ENCODE measurements around the gene ATL3. TPM values are rescaled to one million over a fixed set of nuclear protein-coding genes. Genes with fewer than 3 reads are reported as not detected.

Gene ATL3
- total RNA-seq (10 to 100 TPM; 76.1 to 98.2 TPM), polyA plus RNA-seq (ENCODE audit: insufficient read length in 6 of 6) (10 to 100 TPM; 16.1 to 20.9 (median 19.5) TPM)
- long read RNA-seq, donor 1, full-length matches to known transcripts, result 2 of 2 reads
- long read RNA-seq, donor 1, partial matches to known transcripts, result 0 of 2 reads
- long read RNA-seq, donor 1, other reads (novel, unspliced or antisense), result 0 of 2 reads
- long read RNA-seq, donor 2, full-length matches to known transcripts, result 9 of 9 reads
- long read RNA-seq, donor 2, partial matches to known transcripts, result 0 of 9 reads
- long read RNA-seq, donor 2, other reads (novel, unspliced or antisense), result 0 of 9 reads
- long read RNA-seq, donor 3, full-length matches to known transcripts, result 1 of 1 reads
- long read RNA-seq, donor 3, partial matches to known transcripts, result 0 of 1 reads
- long read RNA-seq, donor 3, other reads (novel, unspliced or antisense), result 0 of 1 reads
- long read RNA-seq, donor 4, full-length matches to known transcripts, result 7 of 14 reads
- long read RNA-seq, donor 4, partial matches to known transcripts, result 2 of 14 reads
- long read RNA-seq, donor 4, other reads (novel, unspliced or antisense), result 5 of 14 reads
- long read RNA-seq, donor 5, full-length matches to known transcripts, result 5 of 14 reads
- long read RNA-seq, donor 5, partial matches to known transcripts, result 9 of 14 reads
- long read RNA-seq, donor 5, other reads (novel, unspliced or antisense), result 0 of 14 reads
- long read RNA-seq, donor 6, result 0 reads
- long read RNA-seq, donor 7, full-length matches to known transcripts, result 1 of 1 reads
- long read RNA-seq, donor 7, partial matches to known transcripts, result 0 of 1 reads
- long read RNA-seq, donor 7, other reads (novel, unspliced or antisense), result 0 of 1 reads
- long read RNA-seq, donor 8, full-length matches to known transcripts, result 5 of 5 reads
- long read RNA-seq, donor 8, partial matches to known transcripts, result 0 of 5 reads
- long read RNA-seq, donor 8, other reads (novel, unspliced or antisense), result 0 of 5 reads
- long read RNA-seq, donor 9, result 0 reads
- long read RNA-seq, donor 10, full-length matches to known transcripts, result 9 of 9 reads
- long read RNA-seq, donor 10, partial matches to known transcripts, result 0 of 9 reads
- long read RNA-seq, donor 10, other reads (novel, unspliced or antisense), result 0 of 9 reads
- long read RNA-seq, donor 11, full-length matches to known transcripts, result 1 of 1 reads
- long read RNA-seq, donor 11, partial matches to known transcripts, result 0 of 1 reads
- long read RNA-seq, donor 11, other reads (novel, unspliced or antisense), result 0 of 1 reads
- long read RNA-seq, donor 12, full-length matches to known transcripts, result 2 of 2 reads
- long read RNA-seq, donor 12, partial matches to known transcripts, result 0 of 2 reads
- long read RNA-seq, donor 12, other reads (novel, unspliced or antisense), result 0 of 2 reads

DNA sequence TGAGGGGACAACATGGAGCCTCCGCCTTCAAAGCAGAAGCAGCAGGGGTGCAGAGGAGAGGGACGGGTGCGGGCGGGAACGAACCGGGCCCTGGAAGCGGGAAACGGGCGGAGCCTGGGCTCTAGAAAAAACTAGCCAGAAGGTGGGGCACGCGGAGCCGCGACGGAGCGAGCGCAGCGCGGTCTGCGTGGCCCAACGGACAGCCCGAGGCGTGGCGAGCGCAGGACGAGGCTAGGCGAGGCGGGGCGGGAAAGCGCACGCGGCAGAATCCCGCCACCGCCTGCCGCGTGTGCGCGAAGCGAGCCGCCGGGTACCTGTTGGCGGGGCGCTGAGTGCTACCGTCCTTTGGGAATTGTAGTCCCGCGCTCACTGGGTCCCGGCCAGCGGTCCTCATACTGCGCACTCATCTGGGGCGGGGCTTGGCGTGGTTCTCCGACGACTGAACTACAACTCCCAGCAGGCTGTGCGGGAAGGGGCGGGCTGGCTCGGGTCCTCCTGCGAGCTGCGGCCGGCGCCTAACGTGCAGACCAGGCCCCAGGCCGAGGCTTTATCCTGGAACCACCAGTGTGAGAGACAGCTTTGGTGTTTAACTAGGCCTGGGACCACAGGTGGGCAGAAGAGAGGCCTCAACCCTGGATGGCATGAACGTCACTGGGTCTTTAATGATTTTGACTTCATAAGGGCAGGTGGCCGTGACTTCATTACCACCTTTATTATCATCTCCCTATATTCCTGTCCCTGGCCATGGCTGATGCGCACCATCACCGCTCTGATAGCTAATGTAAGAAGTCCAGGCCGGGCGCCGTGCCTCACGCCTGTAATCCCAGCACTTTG, at the start of gene ATL3:
ATL3 (minus strand) TSS at position 55 of the 834 bp plus-strand sequence; CDS start at position 14, 41 bp downstream.
- DNase-seq, result peak; percentile 95 to 98 (median 96)
- ATAC-seq, result peak; percentile 94
- Histone ChIP-seq H3K4me1 (peaks cover 18 to 44% of the 10 kb centered on the region in 2 donors), H3K4me3 (peak within 1 kb of the TSS; percentile 70 to 87), H3K36me3 (peaks cover 0 to 5% of the 10 kb centered on the region in 2 donors), H3K9me3 (no peaks in the 10 kb centered on the region), H3K27me3 (no peaks in the 10 kb centered on the region), H3K27ac (peak within 1 kb of the TSS; percentile 99)
- TF ChIP-seq CTCF (IDR thresholded peaks at IDR 0.05), result no peak
- intact Hi-C loops (cut with DNase I), result no loop called here

GRCh38 chr11:63720611-63721010, 49.4 kb upstream of the ATL3 start:
- Histone ChIP-seq H3K36me3 (peaks cover 0 to 15% of the 10 kb centered on the region in 2 donors), H3K9me3 (no peaks in the 10 kb centered on the region), H3K4me3 (no peak overlapping the region), H3K27me3 (no peaks in the 10 kb centered on the region), H3K4me1 (no peaks in the 10 kb centered on the region), H3K27ac (no peak overlapping the region)
- DNase-seq (no peak), ATAC-seq (no peak)
- intact Hi-C loops (cut with DNase I), result no loop called here
- TF ChIP-seq CTCF (IDR thresholded peaks at IDR 0.05), result no peak

GRCh38 chr11:63719987-63720386, 48.8 kb upstream of the ATL3 start:
- ATAC-seq, result no peak

More at GRCh38 chr11:63719987-63720386, 48.8 kb upstream of the ATL3 start:
- Histone ChIP-seq H3K36me3 (peaks cover 0 to 15% of the 10 kb centered on the region in 2 donors), H3K9me3 (no peaks in the 10 kb centered on the region), H3K4me1 (no peaks in the 10 kb centered on the region), H3K4me3 (no peak overlapping the region), H3K27ac (no peak overlapping the region), H3K27me3 (no peaks in the 10 kb centered on the region)
- DNase-seq, result no peak
- TF ChIP-seq CTCF (IDR thresholded peaks at IDR 0.05), result no peak
- intact Hi-C loops (cut with DNase I), result no loop called here

Data from left lung (tissue), 14 donors.